HG03103 (cell line): ENCODE results near the gene KIF16B.
A peak's percentile ranks its signal among the peaks of the same experiment; 100 is the strongest.
"Not testable (repeated sequence)": the region's sequence is repeated elsewhere in the genome, so short reads cannot be mapped to it uniquely, and the experiment has no call there.

Experiments used
- ATAC-seq: cut with Tn5 transposase; IDR thresholded peaks from one replicate; pipeline ENCODE4 v1.9.1; 2021; ENCODE audit warnings: low read depth; ENCODE audit not compliant: unreplicated experiment

KIF16B gene

GRCh38 chr20:16573001-16573965 is at the start of gene KIF16B:
KIF16B (minus strand) TSS chr20:16573448; CDS start chr20:16573275, 173 bp downstream.
- peak; percentile 76 for ATAC-seq

GRCh38 chr20:16622501-16622900 is 49.3 kb upstream of the KIF16B start:
- no peak for ATAC-seq

GRCh38 chr20:16621435-16622141 is 48.3 kb upstream of the KIF16B start:
- no peak for ATAC-seq

GRCh38 chr20:16620961-16621360 is 47.7 kb upstream of the KIF16B start:
- no peak for ATAC-seq

GRCh38 chr20:16619953-16620352 is 46.7 kb upstream of the KIF16B start:
- no peak for ATAC-seq

GRCh38 chr20:16617056-16617455 is 43.8 kb upstream of the KIF16B start:
- ATAC-seq: no peak

- ATAC-seq: no peak
These were observed 43.1 kb upstream of the KIF16B start for GRCh38 chr20:16616317-16616716.

GRCh38 chr20:16615199-16615598 is 42.0 kb upstream of the KIF16B start:
- no peak for ATAC-seq

GRCh38 chr20:16613954-16614353 is 40.7 kb upstream of the KIF16B start:
- ATAC-seq: no peak

- no peak for ATAC-seq
These were observed 39.5 kb upstream of the KIF16B start for GRCh38 chr20:16612706-16613105.

GRCh38 chr20:16611817-16612216 is 38.6 kb upstream of the KIF16B start:
- no peak for ATAC-seq

GRCh38 chr20:16609066-16609465 is 35.8 kb upstream of the KIF16B start:
- no peak for ATAC-seq

GRCh38 chr20:16608277-16608650 is 35.0 kb upstream of the KIF16B start:
- ATAC-seq: no peak

- ATAC-seq: no peak
These were observed 34.4 kb upstream of the KIF16B start for GRCh38 chr20:16607364-16608276.

GRCh38 chr20:16606468-16607070 is 33.3 kb upstream of the KIF16B start:
- ATAC-seq: no peak

- ATAC-seq: no peak
These were observed 27.8 kb upstream of the KIF16B start for GRCh38 chr20:16601047-16601446.

- no peak for ATAC-seq
These were observed 26.0 kb upstream of the KIF16B start for GRCh38 chr20:16599257-16599656.

GRCh38 chr20:16596991-16597390 is 23.7 kb upstream of the KIF16B start:
- no peak for ATAC-seq

- ATAC-seq: not testable (repeated sequence)
These were observed 23.2 kb upstream of the KIF16B start for GRCh38 chr20:16596404-16596803.

- no peak for ATAC-seq
These were observed 22.1 kb upstream of the KIF16B start for GRCh38 chr20:16595376-16595775.
